HT-29 (cell line): ENCODE results near the gene RFX3. TPM values are rescaled to one million over a fixed set of nuclear protein-coding genes. Genes with fewer than 3 reads are reported as not detected.
"Not testable (repeated sequence)": the region's sequence is repeated elsewhere in the genome, so short reads cannot be mapped to it uniquely, and the experiment has no call there.

ENCODE experiments used
- DNase-seq: peaks from one replicate; pipeline ENCODE4 v3.0.0-alpha.2; 2015; ENCODE audit warnings: low spot score
- total RNA-seq: library from RNA; depleted of rRNA; stranded (reverse); fragments of >200 nt; shearing (Covaris generic); gene quantifications from 2 replicates; pipeline ENCODE4 v1.2.3, GENCODE V29; 2014

The RFX3 gene
- total RNA-seq, 1 experiment from 2014 or later = 4.6 TPM

DNA sequence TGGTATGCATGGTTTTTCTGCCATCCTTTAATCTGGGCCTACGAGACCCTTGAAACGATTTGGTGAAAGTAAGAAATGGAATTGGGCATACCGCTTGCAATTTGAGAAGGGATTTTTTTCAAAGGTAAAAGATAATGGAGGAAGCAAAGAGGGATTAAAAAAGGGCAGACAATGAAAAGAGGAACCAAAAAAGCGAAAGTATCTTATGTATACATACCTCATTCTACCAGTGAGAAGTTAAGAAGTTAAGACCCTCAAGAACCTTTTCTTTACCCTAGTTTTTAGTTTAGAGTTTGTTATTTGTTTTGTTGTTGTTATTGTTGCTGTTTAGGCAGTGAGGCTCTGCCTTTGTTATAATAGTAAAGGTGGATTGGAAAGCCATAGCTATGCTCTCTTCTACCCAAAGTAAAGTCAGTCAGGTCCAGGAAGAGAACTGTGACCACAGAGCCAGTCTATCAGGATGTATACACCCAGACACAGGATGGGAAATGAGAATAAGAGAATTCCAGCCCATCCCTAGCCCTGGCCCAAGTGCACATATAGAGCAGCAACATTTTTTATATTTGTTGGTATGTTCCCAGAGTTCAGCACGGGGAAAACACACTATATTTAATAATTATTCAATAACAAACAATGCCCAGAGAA is 166.6 kb downstream of the RFX3 start:
- DNase-seq = no peak

DNA sequence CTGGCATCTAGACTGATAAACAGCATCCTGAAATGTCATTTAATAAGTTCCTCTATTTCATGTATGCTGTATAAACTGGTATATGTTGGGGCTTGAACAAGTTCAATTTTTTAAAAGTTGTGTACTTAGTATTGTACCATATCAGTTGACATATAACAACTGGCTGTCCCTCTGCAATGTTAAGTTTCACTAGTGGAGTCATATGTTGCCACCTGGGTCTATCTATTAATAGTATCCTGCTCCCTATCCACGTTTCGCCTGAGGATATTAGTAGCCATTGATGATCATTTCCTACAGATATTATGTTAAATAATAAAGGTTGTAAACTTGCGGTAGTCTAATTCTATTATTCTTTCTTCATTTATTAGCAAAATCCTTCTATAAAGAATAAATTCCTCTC is 177.6 kb downstream of the RFX3 start:
- no peak for DNase-seq

DNA sequence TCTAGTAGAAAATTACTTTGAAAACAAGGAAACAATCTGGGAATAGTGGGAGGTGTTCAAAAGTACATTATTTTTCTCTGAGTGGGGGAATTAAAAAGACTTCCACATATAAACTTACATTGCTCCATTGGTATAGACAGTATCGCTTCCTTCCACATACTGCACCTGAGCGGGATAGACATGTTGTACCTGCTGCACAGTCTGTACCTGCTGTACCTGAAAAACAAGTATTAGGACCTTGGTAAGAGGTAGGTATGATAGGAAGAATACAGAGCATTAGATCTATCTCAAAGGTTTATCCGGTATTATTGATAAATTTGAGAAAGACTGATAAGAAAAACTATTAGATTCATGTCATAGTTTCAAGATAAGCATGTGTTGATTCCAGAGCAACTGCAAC is 179.3 kb downstream of the RFX3 start:
- no peak for DNase-seq

DNA sequence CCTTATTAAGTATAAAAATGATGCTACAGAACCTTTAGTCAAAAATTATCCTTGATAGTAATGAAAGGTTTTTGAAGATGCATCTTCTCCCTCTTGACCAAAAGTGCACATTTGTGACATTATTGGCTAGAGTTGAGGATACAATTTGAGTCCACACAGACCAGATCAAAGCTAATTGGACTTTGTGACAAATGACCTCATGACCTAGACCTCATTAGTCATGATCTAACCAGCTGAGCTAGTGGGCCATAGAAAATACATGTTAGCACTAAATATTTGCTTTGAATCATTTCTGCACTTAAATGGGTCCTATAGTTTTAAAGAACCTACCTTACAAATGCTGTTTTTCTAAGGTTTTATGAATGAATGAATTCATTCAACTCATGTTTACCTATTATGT is 182.1 kb downstream of the RFX3 start:
- DNase-seq = no peak

DNA sequence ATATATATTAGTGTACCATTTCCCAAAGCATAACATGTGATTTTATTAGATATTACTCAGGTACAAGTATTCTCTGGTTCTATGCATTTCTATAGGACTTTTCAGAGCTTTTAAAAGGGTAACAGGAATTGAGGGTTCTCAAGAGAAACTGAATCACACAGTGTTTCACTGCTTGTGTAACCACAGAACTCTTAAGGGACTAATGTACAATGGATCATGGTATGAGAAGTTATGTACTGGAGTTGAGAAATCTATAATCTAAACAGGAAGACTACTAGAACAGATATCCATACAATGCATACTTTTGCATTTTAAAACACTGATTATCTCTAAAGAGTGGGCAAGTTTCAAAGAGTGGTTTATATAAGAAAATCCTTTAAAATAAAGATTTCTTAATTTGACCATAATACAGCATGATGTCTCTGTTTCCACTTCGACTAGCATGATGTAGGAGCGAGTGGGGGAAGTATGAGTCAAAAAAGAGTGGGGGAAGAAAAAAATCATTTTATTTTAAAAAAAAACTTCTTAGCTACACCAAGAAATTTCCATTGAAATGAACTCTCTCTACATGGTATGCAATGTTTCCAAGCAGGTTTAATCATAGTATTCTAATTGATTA is 183.5 kb downstream of the RFX3 start:
- DNase-seq = no peak

DNA sequence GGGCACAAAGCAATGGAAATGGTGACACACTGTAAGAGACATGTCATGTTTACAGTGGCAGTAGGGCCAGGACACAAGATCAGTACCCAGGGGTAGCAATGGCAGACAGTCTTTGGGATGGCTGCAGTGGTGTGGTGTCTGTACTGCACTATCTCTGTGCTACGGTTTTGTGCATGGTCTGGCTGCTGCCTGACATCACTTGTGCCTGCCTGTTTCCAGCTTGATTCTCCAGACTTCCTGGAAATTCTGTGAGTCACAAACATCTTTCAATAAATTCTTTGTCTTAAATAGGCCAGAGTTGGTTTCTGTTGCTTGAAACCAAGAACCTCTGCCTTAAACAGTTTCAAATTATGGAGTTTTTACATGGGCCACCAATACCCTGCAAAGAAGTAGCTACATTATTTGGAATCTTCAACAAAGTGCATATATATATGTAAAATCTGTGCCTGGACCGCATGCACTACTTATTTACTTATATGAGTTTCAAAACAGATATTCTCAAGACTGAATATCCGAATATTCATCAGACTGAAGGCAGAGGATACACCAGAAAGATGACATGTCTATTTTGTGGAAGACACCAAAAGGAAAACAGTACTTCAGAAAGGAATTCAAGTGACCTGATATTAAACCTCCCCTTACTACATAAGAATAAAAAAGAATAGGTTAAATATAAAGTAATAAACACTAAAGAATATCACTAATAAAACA is 188.1 kb downstream of the RFX3 start:
- DNase-seq = no peak

DNA sequence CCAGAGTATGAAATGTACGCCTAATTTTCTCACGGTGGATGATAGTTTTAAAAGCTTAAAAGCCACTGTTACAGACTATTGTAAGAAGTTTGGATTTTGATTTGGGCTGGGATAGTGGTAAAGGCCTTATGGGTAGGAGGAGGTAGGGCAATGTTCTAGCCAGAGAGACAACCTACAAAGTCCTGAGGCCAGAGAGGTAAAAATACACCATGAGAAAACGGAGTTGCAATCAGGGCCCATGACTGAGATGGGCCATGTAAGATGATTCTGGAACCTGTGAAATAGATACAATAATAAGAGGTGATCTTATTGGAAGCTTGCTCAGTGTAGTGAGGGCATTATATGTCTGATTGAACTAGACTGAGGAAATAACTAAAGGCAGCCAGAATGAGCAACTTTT is 188.8 kb downstream of the RFX3 start:
- DNase-seq = no peak

DNA sequence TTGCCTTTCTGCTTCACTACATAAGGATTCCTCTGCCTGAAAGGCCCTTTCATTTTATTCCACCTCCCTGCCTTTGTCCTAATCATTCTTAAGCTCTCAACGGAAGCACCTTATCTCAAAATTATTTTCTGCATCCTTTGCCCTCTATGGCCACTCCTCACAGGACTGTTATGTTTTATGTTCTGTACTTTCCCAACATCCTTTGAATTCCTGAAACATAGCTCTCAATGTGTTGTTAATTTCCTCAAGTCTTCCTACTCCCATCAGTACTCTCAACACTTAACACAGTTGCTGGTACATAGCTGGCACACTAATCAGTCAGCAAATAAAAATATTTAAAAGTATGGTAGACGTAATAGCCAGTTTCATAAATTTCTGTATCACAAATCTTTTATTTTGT is 193.0 kb downstream of the RFX3 start:
- no peak for DNase-seq

DNA sequence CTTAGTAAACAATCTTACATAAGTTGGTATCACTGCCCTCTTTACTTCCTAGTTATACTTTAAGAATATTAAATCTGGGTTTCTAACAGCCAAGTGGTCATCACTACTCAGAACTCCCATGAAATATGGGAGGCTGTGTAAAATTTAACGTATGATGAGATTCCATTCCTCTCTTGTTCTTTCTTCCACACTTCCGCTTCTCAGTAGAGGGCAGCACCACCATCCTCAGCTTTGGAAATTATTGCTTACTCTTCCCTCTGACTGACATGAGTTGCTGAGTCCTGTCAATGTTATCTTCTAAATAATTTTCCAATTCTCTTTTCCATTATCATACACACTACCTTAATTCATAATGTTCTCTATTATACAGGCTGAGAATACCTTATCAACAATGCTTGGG is 194.0 kb downstream of the RFX3 start:
- peak; percentile 29 for DNase-seq

DNA sequence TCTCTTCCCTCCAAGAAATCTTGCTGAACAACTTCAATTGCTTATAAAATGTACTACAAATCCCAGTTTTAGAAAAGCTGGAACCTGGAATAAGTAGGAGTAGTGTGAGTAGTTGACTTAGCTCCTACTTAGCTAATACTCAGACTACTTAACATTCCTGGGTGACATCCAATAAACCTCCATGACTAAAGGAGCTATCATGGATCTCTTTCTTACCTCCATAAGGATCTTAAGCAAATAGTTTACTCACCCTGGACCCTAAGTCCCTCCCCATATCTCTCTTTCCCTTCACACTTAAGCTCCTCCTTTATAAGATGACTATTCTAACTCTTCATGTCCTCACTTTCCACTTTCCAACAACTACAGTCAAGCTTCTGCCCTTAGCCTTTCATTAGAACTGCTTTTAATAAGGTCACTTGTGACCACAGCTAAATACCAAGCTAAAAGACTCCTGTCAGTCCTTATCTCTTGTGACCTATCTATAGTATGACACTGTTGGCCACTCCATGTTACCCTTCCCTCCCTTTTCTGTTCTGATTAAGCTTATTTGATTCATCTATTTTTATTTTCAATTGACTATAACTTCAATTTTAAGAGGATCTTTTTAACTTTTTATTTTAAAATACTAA is 194.9 kb downstream of the RFX3 start:
- no peak for DNase-seq

DNA sequence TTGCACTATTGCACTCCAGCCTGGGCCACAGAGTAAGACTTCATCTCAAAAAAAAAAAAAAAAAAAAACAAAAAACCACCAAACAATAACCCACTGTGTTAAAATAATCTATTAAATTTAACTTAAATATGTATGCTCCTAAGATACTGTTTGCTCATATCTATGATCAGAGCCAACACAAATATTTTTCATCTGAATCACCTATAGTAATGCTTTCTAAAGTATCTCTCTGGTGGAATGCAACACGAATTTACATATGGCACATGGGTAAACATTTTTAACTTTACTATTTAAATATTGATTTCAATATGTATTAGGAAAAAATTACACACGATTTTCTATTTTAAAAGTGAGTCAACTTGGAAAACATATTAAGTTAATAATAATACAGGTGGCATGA is 196.4 kb downstream of the RFX3 start:
- DNase-seq = no peak

DNA sequence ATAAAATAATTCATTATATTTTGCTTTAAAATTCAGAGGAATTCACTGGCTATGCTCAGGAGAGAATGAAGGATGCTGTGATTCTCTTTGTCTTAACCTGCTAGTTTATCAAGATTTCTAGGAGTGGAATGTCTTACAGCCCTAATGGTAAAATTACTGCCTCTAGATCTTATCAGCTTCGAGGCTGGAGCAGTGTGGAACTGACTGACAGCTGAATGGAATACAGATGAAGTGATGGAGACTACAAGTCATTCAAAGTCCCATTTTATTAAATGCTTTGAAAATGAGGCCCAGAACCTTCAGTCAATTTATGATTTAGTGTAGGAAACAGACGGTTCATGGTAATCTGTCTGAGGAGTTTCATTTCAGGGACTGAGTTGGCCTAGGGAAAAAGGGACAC is 202.1 kb downstream of the RFX3 start:
- no peak for DNase-seq

DNA sequence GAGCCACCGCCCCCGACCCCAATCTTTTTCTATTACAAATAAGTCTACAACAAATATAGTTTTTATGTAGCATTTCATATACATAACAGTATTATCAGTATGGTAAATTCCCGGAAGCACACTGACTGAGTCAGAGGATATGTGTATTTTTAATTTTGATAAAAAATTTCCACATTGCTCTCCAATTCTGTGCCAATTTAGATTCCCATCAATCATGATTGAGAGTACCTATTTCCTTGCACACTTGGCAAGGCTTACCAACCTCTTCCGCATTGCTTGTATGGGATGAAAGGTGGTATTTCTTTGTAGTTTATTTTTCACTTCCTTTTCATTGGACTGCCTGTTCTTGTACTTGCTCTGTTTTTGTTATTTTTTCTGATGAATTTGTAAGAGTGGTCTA is 204.6 kb downstream of the RFX3 start:
- DNase-seq = no peak

DNA sequence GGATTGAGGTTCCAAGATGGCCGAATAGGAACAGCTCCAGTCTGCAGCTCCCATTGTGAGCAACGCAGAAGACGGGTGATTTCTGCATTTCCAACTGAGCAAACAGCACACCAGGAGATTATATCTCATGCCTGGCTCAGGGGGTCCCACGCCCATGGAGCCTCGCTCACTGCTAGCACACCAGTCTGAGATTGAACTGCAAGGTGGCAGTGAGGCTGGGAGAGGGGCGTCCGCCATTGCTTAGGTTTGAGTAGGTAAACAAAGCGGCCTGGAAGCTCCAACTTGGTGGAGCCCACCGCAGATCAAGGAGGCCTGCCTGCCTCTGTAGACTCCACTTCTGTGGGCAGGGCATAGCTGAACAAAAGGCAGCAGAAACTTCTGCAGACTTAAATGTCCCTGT is 213.2 kb downstream of the RFX3 start:
- not testable (repeated sequence) for DNase-seq

DNA sequence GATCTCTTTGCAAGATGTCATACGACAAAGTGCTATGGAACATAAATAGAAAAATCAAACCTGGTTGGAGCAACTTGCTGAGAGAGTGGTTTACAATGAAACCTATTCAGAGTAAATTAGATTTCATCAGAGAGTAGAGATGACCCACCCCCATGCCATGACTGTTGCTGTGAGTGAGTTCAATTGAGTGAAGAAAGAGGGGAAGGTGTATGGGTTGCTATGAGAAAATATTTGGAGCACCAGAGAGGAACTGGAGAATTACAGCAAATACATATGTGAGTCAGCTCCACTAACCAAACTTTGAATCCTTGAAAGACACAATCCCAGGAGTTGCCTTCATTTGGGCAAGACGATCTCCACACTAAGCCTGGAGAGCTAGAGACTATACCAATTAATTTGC is 217.2 kb downstream of the RFX3 start:
- DNase-seq = no peak

DNA sequence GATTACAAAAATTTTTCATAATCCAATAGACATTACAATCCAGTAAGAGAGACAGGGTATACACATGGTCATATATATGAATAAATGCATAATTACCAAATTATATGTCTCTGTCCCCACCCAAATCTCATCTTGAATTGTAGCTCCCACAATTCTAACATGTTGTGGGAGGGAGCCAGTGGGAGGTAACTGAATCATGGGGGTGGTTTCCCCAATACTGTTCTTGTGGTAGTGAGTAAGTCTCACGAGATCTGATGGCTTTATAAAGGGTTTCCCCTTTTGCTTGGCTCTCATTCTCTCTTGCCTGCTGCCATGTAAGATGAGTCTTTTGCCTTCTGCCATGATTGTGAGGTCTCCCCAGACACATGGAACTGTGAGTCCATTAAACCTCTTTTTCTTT is 221.4 kb downstream of the RFX3 start:
- DNase-seq = not testable (repeated sequence)

DNA sequence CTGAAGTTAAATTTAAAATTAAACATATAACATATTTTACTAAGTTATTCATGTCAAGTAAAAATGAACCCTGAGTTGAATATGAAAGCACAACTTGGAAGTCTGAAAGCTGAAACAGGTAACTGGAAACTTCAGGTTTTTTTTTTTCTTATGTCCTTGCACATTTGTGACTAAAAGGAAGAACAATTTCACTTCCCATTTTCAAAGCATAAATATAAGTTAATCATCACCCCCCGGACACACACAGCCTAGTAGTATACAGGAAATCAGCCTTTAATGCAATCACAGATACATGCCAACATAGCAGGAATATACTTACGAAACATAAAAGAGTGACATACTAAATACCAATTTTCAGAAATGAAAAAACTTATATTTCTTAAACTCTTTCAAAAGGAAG is 225.9 kb downstream of the RFX3 start:
- DNase-seq = no peak

DNA sequence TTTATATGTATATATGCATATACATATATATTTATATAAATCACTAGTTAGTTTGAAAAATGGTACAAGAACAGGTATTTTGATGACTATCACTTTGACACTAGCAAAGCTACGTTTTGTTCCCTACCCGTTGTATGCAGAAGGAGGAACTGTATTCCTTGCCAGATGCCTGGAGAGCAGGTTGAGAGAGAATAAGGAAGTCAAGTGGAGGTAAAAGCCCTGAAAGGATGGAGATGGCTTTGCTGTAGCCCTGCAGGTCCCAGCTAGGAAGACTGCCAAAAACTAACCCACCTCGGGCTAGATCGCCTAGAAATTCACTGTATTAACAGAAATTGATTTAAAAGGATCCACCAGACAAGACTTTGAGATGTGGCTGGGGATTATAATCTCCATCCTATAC is 229.3 kb downstream of the RFX3 start:
- DNase-seq = no peak

DNA sequence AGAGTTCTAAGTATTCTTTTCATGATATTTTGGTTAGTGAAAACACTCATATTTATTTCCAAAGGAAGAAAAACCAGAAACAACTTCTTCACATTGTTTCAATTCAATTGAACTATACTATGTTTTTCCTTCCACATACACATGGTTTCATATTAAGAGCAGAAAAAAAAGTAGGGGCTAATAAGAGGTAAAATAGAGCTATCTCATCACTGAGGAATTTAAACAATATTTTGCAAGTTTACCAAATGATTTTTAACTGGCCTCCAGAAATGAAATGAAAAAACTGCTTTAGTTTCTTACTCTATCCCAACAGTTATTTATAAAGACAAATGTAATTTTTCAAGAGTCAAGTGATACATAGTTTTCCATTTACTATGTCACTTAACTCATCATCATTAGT is 233.5 kb downstream of the RFX3 start:
- no peak for DNase-seq

DNA sequence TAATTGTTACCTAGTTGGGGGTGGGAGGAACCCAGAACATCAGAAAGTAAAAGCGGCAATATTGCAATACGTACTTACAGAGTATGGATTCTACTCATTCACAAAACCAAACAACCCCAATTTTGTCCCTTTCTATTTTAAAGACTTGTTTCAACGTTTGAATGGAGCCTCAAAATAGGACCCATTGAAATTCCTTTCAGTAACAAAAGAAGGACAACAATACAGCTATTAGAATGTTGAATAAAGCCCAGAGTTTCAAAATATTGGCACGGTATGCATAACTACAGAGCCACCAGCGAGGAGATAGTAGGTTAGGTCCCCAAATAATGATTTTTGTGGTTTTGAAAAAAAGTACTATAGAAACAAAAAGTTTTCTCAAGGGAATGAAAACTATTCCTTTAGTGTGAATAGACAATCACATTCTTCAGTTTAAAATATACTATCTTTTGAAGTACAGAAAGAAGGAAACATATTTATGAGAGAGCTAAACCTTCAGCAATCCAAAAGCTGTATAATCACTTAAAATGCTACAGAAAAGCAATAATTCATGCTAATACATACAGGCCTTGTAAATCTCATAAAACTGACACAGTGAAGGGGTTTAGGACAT is 235.5 kb downstream of the RFX3 start:
- no peak for DNase-seq

DNA sequence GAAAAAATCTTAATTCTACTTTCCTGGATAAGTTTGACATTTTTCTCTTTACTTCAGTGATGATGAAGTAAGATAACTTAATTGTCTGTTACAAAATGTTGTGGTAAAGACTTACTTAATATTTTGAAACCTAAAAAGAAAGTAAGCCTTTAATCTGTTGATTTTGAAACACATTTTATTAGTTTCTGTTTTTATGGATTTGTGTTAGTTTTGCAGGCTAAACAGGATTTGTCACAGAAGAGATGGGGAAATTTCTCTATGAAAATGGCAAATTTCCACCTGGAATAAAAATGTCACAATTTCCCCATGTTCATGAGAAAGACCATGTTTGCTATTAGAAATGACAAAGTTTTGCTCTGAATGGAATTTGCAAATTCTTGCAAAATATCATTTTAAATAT is 237.1 kb downstream of the RFX3 start:
- DNase-seq = no peak
